ENCODE measurements around the gene GDF10. TPM values are rescaled to one million over a fixed set of nuclear protein-coding genes. Genes with fewer than 3 reads are reported as not detected.

GDF10 gene
- total RNA-seq, 2 experiments from 2014 or later = 0.16 to 0.22 TPM

- intact Hi-C loops (cut with DNase I, micrococcal nuclease) = no loop called here
- Histone ChIP-seq H3K4me1 (ENCODE audit: insufficient read depth, low read length) (peaks cover 7% of the 10 kb centered on the region), H3K4me3 (ENCODE audit: low read length) (no peak overlapping the region), H3K9me3 (ENCODE audit: control insufficient read depth in 1 of 2, insufficient read depth in 1 of 2, low read length in 2 of 2) (no peaks in the 10 kb centered on the region), H3K27ac (ENCODE audit: low read depth in 1 of 2, low read length in 2 of 2) (no peak overlapping the region), H3K27me3 (ENCODE audit: control insufficient read depth in 1 of 2, insufficient read depth in 2 of 2, low read length in 2 of 2) (no peaks in the 10 kb centered on the region), H3K36me3 (ENCODE audit: insufficient read depth, low read length) (no peaks in the 10 kb centered on the region)
- H3K9me3 Mint-ChIP-seq = no peaks in the 10 kb centered on the region
- ChIA-PET CTCF (no interaction called here), POLR2A (interaction anchor here (1.1 kb wide), 1 partner anchor 35 kb away, joined by 3 read pairs; no protein-coding TSS in a partner anchor)
- ATAC-seq (ENCODE audit: poor library complexity) = no peak
- no peak overlapping the region for H3K27ac Mint-ChIP-seq
- H3K4me3 Mint-ChIP-seq = no peak overlapping the region
- TF ChIP-seq, protein P1, sequence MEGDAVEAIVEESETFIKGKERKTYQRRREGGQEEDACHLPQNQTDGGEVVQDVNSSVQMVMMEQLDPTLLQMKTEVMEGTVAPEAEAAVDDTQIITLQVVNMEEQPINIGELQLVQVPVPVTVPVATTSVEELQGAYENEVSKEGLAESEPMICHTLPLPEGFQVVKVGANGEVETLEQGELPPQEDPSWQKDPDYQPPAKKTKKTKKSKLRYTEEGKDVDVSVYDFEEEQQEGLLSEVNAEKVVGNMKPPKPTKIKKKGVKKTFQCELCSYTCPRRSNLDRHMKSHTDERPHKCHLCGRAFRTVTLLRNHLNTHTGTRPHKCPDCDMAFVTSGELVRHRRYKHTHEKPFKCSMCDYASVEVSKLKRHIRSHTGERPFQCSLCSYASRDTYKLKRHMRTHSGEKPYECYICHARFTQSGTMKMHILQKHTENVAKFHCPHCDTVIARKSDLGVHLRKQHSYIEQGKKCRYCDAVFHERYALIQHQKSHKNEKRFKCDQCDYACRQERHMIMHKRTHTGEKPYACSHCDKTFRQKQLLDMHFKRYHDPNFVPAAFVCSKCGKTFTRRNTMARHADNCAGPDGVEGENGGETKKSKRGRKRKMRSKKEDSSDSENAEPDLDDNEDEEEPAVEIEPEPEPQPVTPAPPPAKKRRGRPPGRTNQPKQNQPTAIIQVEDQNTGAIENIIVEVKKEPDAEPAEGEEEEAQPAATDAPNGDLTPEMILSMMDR (IDR thresholded peaks at IDR 0.05) = no peak
- DNase-seq = no peak
- no peaks in the 10 kb centered on the region for H3K36me3 Mint-ChIP-seq (ENCODE audit: low read depth)
- peaks cover 7% of the 10 kb centered on the region for H3K27me3 Mint-ChIP-seq
- peaks cover 9% of the 10 kb centered on the region for H3K4me1 Mint-ChIP-seq (ENCODE audit: low read depth)
These were observed 4.6 kb upstream of the GDF10 start for GRCh38 chr10:47295411-47295810.

DNA sequence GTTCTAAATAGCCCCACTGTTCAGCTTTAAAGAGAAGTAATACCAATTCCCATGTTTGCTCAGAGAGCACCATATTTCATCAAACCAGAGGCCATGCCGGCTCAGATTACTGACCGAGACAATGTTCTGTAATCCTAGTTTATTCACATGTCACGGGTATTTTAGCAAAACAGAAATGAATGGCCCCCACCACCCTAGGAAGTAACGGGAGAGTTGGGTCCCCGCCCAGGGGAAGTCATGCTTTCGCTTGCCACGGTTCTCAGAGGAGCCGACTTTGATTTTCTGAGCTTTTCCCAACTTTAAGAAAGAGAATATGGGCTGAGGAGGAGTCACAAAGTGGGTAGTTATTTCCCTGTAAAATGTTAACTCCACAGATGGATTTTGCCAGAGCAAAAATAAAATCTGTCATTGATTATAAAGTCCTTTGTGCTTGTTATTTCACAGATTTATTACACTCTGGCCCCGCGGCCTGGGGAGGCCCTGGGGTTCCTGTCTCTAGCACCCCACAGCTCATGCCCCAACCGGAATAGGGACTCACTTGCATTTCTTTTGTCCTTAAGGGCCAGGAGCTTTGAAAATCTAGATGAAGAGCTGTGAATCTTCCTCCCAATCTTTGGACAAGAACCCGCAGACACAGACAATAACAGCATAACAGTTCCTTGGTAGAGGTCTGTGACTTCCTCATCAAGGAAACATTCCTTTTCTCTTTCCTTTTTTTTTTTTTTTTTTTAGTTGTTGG is 3.7 kb upstream of the GDF10 start:
- Histone ChIP-seq H3K4me3 (ENCODE audit: low read length) (no peak overlapping the region), H3K4me1 (ENCODE audit: insufficient read depth, low read length) (peaks cover 16% of the 10 kb centered on the region), H3K27me3 (ENCODE audit: control insufficient read depth in 1 of 2, insufficient read depth in 2 of 2, low read length in 2 of 2) (peaks cover 4% of the 10 kb centered on the region in 2 experiments), H3K27ac (ENCODE audit: low read depth in 1 of 2, low read length in 2 of 2) (no peak overlapping the region), H3K9me3 (ENCODE audit: control insufficient read depth in 1 of 2, insufficient read depth in 1 of 2, low read length in 2 of 2) (no peaks in the 10 kb centered on the region), H3K36me3 (ENCODE audit: insufficient read depth, low read length) (no peaks in the 10 kb centered on the region)
- Mint-ChIP-seq H3K4me1 (ENCODE audit: low read depth) (peaks cover 15% of the 10 kb centered on the region), H3K36me3 (ENCODE audit: low read depth) (no peaks in the 10 kb centered on the region), H3K9me3 (no peaks in the 10 kb centered on the region), H3K4me3 (no peak overlapping the region), H3K27ac (no peak overlapping the region), H3K27me3 (peaks cover 12% of the 10 kb centered on the region)
- ChIA-PET POLR2A (interaction anchor here (1.1 kb wide), 1 partner anchor 36 kb away, joined by 3 read pairs; no protein-coding TSS in a partner anchor), CTCF (no interaction called here)
- TF ChIP-seq, protein P1 (IDR thresholded peaks at IDR 0.05) = no peak
- no peak for DNase-seq
- intact Hi-C loops (cut with DNase I, micrococcal nuclease) = no loop called here
- ATAC-seq (ENCODE audit: poor library complexity) = no peak

GRCh38 chr10:47296941-47297340 is 3.1 kb upstream of the GDF10 start:
- H3K27ac Mint-ChIP-seq = no peak overlapping the region
- DNase-seq (no peak), ATAC-seq (ENCODE audit: poor library complexity) (no peak)
- peaks cover 23% of the 10 kb centered on the region for H3K4me1 ChIP-seq (ENCODE audit: insufficient read depth, low read length)
- intact Hi-C loops (cut with DNase I, micrococcal nuclease) = no loop called here
- H3K4me1 Mint-ChIP-seq (ENCODE audit: low read depth) = peaks cover 18% of the 10 kb centered on the region
- no peaks in the 10 kb centered on the region for H3K36me3 ChIP-seq (ENCODE audit: insufficient read depth, low read length)
- TF ChIP-seq, protein P1 (IDR thresholded peaks at IDR 0.05) = no peak
- H3K4me3 ChIP-seq (ENCODE audit: low read length) = no peak overlapping the region
- ChIA-PET CTCF (no interaction called here), POLR2A (interaction anchor here (1.4 kb wide), 1 partner anchor 36 kb away, joined by 4 read pairs; no protein-coding TSS in a partner anchor)
- H3K36me3 Mint-ChIP-seq (ENCODE audit: low read depth) = no peaks in the 10 kb centered on the region
- H3K27me3 Mint-ChIP-seq = peaks cover 12% of the 10 kb centered on the region
- H3K4me3 Mint-ChIP-seq = no peak overlapping the region
- no peaks in the 10 kb centered on the region for H3K9me3 Mint-ChIP-seq
- H3K27me3 ChIP-seq (ENCODE audit: control insufficient read depth in 1 of 2, insufficient read depth in 2 of 2, low read length in 2 of 2) = peaks cover 4% of the 10 kb centered on the region in 2 experiments
- no peak overlapping the region for H3K27ac ChIP-seq (ENCODE audit: low read depth in 1 of 2, low read length in 2 of 2)
- no peaks in the 10 kb centered on the region for H3K9me3 ChIP-seq (ENCODE audit: control insufficient read depth in 1 of 2, insufficient read depth in 1 of 2, low read length in 2 of 2)
